Lung (tissue), 12 donors: ENCODE measurements around the gene SPI1. TPM values are rescaled to one million over a fixed set of nuclear protein-coding genes. Genes with fewer than 3 reads are reported as not detected.

Experiments used
- ATAC-seq: fragments of 200-7000 bp; cut with Tn5 transposase; one replicate; pipeline ENCODE4 v1.9.1; 2020; ENCODE audit warnings: moderate number of reproducible peaks; ENCODE audit not compliant: insufficient read depth, low FRiP score
- DNase-seq, 3 donors: peaks; one replicate each; pipeline ENCODE4 v3.0.0-alpha.2; 2013 to 2017
- H3K27ac ChIP-seq, 2 donors: one replicate each; pipeline ENCODE4 v1.5.1; 2013; ENCODE audit warnings: mild to moderate bottlenecking in 2 of 2, moderate library complexity in 2 of 2, control low read depth in 1 of 2, inconsistent platforms in 1 of 2, low read depth in 1 of 2, low read length in 1 of 2
- H3K27me3 ChIP-seq, 3 donors: one replicate each; pipeline ENCODE4 v1.5.1; 2013; ENCODE audit warnings: low read length in 2 of 3; ENCODE audit not compliant: control insufficient read depth in 3 of 3, insufficient read depth in 3 of 3
- H3K36me3 ChIP-seq, 4 donors: one replicate each; pipeline ENCODE4 v1.5.1; 2013; ENCODE audit warnings: low read length in 4 of 4, mild to moderate bottlenecking in 1 of 4, moderate library complexity in 1 of 4; ENCODE audit not compliant: control insufficient read depth in 4 of 4, insufficient read depth in 4 of 4
- H3K4me1 ChIP-seq, 5 donors: one replicate each; pipeline ENCODE4 v1.5.1; 2013; ENCODE audit warnings: low read length in 5 of 5, mild to moderate bottlenecking in 2 of 5, moderate library complexity in 1 of 5; ENCODE audit not compliant: control insufficient read depth in 5 of 5, insufficient read depth in 5 of 5
- H3K4me3 ChIP-seq: one replicate; pipeline ENCODE4 v1.5.1; 2013; ENCODE audit warnings: mild to moderate bottlenecking, control low read depth, moderate library complexity
- H3K9ac ChIP-seq, 2 donors: one replicate each; pipeline ENCODE4 v1.5.1; 2013; ENCODE audit warnings: low read length in 2 of 2, control low read depth in 1 of 2; ENCODE audit not compliant: insufficient read depth in 1 of 2
- H3K9me3 ChIP-seq, 4 donors: one replicate each; pipeline ENCODE4 v1.5.1; 2013; ENCODE audit warnings: low read length in 3 of 4, mild to moderate bottlenecking in 1 of 4, moderate library complexity in 1 of 4; ENCODE audit not compliant: control insufficient read depth in 4 of 4, insufficient read depth in 3 of 4
- CTCF ChIP-seq: IDR thresholded peaks from 2 replicates; pipeline ENCODE4 v1.5.1; 2012; ENCODE audit warnings: mild to moderate bottlenecking; ENCODE audit errors: control extremely low read depth, extremely low read depth
- WGBS, 2 donors: extraction: QIAGEN DNeasy Blood & Tissue Kit; methylation state at CpG; one replicate each; pipeline ENCODE4 v1.1.7; 2013; 5-methylcytosine and 5-hydroxymethylcytosine counted together
- polyA plus RNA-seq, 2 donors: library from polyadenylated mRNA; stranded (reverse); fragments of 200-250 nt; gene quantifications; one replicate each; pipeline ENCODE4 v1.2.1, GENCODE V29; 2013
- total RNA-seq, 2 donors: library from RNA; depleted of rRNA in 1 of 2; stranded (reverse); fragments of >200 nt in 1 of 2; gene quantifications; one replicate each; pipeline ENCODE4 v1.2.1, GENCODE V29; 2014 to 2021
- donor health status: control.
- donor health status: control.
- donor health status: Bipolar disorder and iron deficiency.
- donor health status: healthy.
- donor health status: DM: yes; HTN: yes; CAD: no.

The SPI1 gene
- total and polyA plus RNA-seq, 4 donors, result 27.6 to 344 (median 156) TPM

GRCh38 chr11:47394322-47395222 lies 16.2 kb upstream of the SPI1 start:
- peak; percentile 64 for ATAC-seq
- Histone ChIP-seq H3K9ac (no peak overlapping the region), H3K9me3 (no peaks in the 10 kb centered on the region), H3K4me1 (peaks cover 0 to 17% (median 5%) of the 10 kb centered on the region in 5 donors), H3K27me3 (no peaks in the 10 kb centered on the region), H3K36me3 (no peaks in the 10 kb centered on the region), H3K27ac (peak overlapping the region; percentile 36 to 98), H3K4me3 (no peak overlapping the region)
- peak in 2 of 3 donors; percentile 29 to 54 for DNase-seq
- no peak for TF ChIP-seq CTCF
- WGBS, 2 donors, result 23 to 52% methylated on average over 37 to 39 of the region's 39 CpGs

GRCh38 chr11:47394050-47394321 lies 15.6 kb upstream of the SPI1 start:
- WGBS, 2 donors, result 44 to 72% methylated on average over 9 of the region's 9 CpGs
- Histone ChIP-seq H3K4me3 (no peak overlapping the region), H3K4me1 (peaks cover 0 to 17% (median 3%) of the 10 kb centered on the region in 5 donors), H3K36me3 (no peaks in the 10 kb centered on the region), H3K9me3 (no peaks in the 10 kb centered on the region), H3K27ac (peak overlapping the region; percentile 36 to 98), H3K27me3 (no peaks in the 10 kb centered on the region), H3K9ac (no peak overlapping the region)
- no peak for TF ChIP-seq CTCF
- ATAC-seq, result peak; percentile 16
- no peak for DNase-seq

GRCh38 chr11:47393163-47394049 lies 15.1 kb upstream of the SPI1 start:
- ATAC-seq, result no peak
- H3K36me3 ChIP-seq, result no peaks in the 10 kb centered on the region
- H3K27me3 ChIP-seq, result no peaks in the 10 kb centered on the region
- 31 to 57% methylated on average over 20 of the region's 20 CpGs for WGBS, 2 donors
- DNase-seq, result peak in 2 of 3 donors; percentile 36 to 54
- TF ChIP-seq CTCF, result no peak
- H3K4me1 ChIP-seq, result peaks cover 0 to 17% (median 0%) of the 10 kb centered on the region in 5 donors
- peak overlapping the region in 1 of 2 donors; percentile 98 for H3K27ac ChIP-seq
- H3K4me3 ChIP-seq, result no peak overlapping the region
- no peaks in the 10 kb centered on the region for H3K9me3 ChIP-seq
- H3K9ac ChIP-seq, result peak overlapping the region in 1 of 2 donors; percentile 7
